ENCODE measurements around the gene BFSP1.

Gene BFSP1

DNA sequence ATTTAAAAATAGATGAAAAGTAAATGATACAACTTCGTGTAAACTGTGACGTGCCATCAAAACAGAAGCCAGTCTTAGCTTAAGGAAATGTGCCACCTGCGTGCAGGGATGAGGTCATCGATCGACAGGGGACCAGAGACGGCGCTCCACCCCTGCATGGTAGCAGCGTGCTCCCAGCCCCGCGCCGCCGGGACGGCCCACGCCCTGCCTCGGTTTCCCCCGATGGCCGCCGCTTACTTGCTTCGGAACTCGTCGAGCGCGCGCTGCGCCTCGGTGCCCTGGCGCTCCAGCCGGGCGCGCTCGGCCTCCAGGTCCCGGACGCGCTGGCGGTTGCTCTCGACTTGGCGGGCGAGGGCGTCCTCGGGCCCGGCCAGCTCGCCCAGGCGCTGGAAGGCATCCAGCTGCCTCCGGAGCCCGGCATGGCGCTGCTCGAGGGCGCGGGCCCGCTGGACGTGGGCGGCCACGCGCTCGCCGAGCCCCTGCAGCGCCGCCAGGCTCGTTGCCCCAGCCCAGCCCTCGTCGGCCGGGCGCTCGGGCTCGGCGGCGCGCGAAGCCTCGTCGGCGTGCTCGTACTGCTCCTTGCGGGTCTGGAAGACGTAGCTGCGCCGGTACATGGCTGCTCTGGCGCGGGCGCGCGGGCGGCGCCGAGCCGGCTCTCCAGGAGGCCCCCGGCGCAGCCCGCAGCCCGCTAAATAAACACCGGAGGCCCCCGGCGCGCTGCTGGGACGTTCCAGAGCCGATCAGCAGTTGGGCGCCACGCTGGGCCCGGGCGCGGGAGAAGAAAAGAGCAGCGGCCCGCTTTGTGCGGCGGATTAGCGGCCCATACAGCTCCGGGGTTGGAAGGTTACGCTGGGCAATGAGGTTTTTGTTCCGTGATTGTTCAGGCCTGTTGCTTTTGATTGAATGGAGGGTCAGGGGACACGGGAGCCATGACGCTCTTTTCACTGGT, at the start of gene BFSP1:
Gene BFSP1, minus strand, starts transcription at position 664 of the 949 bp plus-strand sequence. Its CDS starts 50 bp downstream, at position 614.
- DNase-seq, result peak; percentile 81

DNA sequence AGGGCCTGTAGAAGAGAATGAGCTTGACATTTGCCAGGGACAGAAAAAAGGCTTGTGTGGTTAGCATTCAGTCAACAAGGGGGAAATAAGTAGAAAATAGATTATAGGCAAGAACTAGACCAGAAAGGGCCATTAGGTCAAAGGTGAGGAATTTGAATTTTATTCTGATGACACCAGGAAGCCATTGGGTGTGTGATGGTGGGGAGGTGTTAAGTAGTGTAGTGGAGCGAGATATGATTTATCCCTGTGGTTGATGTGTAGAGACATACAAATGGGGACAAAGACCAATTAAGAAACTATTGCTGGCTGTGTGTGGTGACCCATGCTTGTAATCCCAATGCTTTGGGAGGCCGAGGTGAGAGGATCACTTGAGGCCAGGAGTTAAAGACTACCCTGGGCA, 49.7 kb upstream of the BFSP1 start:
- no peak for DNase-seq

DNA sequence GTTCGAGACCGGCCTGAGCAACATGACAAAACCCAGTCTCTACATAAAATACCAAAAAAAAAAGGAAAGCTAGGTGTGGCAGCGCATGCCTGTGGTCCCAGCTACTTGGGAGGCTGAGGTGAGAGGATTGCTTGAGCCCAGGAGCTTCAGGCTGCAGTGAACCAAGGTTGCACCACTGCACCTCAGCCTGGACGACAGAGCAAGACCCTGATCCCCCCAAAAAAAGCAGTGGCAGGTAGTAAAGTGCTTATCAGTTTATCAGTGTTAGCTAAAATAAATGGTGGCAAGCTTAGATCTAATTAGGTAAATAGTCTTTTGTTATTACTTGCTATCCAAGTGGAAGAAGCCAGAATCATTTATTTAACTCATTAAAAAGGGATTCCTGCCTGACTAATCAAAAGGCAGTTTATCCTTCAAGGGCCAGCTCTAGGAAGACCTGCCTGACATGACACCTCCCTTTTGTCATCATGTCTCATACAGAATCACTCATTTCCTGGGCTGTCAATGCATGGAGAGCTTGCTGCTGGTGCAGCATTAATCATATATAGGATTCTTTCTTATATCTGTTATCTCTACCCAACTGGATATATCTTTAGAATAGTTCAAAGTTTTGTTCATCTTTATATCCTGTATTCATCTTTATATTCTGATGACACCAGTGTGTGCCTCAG, 48.3 kb upstream of the BFSP1 start:
- DNase-seq, result no peak

DNA sequence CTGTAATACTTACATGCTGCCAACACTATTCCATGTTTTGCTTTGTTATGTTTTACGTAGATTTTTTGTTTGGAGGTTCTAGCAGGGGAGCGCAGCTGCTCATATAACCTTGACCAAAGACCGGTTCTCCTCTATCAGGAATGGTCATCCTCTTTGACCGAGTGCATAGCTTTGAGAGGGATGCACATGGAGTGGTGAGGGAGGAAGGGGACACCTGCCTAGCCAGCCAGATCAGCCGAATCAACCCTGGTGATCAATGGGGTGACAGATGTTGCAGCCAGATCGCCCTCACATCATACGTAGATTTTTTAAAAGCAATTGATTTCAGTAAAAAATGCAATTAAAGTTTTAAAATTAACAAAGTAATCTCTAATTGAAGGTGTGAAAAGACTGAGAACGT, 45.0 kb upstream of the BFSP1 start:
- DNase-seq, result no peak

DNA sequence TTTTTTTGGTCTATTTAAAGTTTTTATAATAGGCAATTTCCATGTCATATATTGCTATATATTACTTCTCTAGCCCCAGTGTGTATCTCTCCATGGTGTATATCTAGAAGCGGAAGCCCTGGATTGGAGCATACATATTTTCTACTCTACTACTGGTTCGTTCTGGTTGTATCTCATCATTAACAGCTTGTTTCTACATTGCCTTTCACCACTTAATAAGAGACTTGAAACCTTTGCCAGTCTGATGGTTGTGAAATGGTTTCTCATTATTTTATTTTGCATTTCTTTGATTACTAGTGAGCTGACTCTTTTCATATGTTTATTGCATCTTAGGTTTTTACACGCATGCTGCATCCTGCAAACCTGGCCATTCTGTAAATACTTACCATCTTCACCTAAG, 42.3 kb upstream of the BFSP1 start:
- DNase-seq, result no peak

DNA sequence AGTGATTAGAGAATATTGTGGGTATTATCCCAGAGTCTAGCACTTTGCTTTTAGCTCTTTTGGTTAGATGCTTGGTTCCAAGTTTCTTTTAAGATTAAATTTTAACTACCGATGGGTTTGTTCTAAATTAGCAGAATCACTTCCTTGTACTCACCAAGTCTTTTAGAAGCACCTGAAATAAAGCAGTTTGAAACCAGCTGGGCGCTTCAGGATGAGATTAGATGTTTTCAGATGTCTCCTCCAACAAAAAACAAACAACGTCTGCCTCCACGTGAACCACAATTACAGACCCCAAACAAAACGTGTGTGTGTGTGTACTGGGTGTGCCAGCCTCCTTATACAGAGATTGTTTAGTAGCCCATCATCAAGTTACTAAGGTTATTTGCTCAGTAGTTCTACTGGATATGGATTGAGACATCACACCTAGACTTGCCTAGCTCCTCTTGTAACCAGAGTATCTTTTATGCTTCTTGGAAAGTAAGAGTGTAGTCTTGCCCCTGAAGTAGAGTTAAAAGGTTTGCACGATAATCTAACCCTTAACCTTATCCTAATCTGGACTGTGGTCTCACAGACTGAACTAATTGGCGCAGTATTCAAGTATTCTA, 41.0 kb upstream of the BFSP1 start:
- no peak for DNase-seq

DNA sequence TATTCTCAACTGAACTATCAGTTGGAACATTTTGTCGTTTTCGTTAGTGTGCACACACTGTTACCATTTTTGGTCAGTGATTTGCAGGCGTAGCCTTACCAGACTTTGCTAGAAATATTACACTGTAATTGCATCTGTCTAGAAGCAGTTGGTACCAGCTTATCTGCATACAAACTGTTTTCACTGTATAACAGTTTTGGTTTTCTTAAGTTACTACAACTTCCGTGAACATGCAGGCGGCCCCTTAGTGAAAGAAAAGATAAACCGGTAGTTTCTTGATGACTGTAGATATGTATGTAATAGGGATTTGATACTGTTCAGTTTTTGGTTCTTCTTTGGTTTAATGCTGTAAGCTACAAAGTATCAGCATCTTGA, 40.0 kb upstream of the BFSP1 start:
- no peak for DNase-seq

DNA sequence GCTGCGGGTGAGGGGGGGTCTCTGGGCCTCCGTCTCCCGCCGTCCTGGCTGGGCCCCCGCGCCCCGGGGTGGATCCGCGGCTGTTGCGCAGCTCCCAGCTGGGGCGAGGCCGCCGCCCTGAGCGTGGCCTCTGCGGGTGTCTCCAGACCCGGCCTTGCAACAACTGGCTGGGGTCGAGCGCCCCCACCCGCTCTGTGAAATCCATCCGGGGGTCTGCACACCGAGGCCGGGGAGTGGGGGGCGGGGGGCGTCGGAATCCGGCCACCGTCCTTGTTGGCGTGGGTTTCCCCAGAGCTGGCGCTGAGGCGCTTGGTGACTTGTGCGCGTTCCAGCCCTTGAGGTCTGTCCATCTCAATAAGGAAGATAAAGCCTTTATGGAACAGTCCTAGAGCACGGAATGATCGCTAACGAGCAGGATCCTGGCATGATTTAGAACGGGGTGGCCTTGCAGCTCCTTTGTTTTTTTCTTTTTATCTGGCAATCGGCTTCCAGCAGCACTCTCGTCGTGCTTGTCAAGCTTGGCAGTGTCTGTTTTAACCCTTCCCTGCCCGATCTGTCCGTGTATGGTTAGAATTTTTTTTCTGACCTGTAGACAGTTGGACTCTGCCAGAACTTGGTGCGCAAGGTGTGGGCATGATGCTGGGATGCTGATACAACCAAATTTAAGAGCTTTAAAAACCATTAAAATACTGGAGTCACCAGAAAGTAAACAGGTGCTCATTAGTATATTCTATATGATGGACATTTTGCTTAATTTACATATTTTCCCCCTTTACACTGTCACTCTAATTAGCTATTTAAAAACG, 39.4 kb upstream of the BFSP1 start:
- peak; percentile 67 for DNase-seq

DNA sequence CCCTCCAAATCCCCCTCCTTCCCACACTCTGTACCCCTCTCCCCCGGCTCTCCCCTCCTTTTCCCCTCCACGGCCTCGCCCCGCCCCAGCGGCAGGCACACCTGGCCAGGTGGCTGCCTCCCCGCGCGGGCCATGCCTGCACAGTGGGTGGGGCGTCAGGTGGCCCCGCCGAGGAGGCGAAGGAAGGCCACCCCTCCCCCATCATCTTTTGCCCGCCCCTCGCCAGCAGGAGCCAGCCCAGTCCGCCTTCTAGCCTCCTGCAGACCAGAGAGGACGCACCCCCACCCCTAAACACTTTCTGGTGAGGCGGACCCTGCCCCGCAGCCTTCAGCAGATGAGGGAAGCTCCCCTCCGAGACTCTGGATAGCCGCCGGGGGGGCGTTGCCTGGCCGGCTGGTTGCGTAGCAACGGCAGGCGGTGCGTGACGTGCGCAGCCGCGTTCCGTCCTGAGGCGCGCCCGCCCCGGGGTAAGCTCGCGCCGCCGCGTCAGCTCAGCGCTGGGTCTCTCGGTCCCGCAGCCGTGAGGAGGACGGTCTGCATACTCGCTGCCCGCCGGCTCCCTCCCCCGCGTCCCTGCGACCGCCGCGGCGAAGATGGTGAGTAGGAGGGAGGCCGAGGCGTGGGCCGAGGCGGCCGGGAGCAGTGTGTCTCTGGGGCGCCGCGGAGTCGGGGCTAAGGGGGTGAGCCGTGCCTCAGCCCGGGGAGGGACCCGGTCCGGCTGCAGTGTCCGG, 38.6 kb upstream of the BFSP1 start, which contains the start of gene DSTN:
Gene DSTN, plus strand, starts transcription at position 460 of the 731 bp plus-strand sequence. Its CDS starts 134 bp downstream, at position 594.
- DNase-seq, result peak; percentile 92

DNA sequence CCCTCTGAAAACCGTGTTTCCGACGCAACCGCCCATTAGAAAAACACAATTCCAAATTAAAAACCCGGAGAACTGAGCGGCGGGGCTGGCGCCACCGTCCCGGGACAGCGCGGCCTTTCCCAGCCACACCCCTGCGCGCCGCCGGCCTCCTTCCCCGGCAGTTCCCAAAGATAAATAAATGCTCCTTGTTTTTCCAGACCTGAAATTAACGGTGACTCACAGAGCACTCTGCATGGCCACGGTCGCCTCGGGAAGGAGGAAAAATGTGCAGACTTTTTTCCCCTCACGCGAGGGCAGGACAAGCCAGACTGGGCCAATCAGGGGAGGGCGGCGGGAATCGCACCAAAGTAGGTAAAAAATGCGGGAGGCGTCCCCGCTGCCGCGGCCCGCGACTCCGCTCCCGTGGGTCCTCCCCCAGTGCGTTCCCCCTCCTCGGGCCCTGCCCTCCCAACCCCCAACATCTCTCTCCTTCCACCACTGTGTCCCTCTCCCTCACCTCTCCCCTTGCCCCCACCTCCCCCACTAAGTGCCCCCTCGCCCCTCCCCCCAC, 37.9 kb upstream of the BFSP1 start:
- peak; percentile 44 for DNase-seq

DNA sequence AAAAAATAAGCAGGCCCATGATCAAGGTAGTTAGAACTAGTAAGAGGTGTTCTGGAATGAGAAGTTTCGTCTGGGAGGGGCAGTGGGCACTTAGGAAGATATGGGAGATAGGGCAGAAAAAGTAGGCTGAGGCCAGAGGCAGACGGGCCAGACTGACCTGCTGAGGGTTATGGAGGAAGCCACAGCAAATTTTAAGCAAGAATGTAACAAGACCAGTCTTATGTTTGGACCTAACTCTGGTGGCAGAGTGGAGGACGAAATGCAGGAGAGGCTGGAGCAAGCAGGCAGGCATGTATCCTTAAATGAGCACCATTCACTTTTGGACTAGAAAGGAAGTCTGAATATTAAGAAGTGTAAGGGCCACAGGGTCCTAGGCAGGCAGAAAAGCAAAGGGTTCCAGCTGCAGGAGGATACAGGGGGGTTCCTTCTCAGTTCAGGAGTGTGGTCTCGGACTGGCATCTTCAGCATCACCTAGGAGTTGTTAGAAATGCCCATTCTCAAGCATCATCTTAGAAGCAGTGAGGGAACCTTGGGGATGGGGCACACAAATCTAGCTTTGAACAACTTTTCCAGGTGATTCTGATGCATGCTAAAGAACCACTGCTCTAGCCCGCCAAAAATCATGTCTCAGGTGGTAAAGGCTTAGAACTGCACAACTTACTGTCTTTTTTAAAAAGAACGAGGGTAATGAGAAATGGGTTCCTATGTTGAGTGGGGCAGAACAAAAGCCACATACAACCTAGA, 37.0 kb upstream of the BFSP1 start:
- DNase-seq, result no peak

DNA sequence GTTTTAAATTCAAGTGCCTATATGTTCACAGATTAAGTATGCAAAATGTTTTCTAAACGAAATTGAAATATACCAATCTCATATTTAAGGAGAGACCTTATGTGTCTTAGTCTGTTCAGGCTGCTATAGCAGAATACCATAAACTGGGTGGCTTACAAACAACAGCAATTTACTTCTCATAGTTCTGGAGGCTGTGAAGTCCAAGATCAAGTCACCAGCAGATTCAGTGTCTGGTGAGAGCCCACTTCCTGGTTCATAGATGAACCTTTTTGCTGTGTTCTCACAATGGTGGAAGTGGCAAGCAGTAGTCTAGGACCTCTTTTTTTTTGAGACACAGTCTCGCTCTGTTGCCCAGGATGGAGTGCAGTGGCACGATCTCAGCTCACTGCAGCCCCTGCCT, 35.2 kb upstream of the BFSP1 start:
- no peak for DNase-seq

DNA sequence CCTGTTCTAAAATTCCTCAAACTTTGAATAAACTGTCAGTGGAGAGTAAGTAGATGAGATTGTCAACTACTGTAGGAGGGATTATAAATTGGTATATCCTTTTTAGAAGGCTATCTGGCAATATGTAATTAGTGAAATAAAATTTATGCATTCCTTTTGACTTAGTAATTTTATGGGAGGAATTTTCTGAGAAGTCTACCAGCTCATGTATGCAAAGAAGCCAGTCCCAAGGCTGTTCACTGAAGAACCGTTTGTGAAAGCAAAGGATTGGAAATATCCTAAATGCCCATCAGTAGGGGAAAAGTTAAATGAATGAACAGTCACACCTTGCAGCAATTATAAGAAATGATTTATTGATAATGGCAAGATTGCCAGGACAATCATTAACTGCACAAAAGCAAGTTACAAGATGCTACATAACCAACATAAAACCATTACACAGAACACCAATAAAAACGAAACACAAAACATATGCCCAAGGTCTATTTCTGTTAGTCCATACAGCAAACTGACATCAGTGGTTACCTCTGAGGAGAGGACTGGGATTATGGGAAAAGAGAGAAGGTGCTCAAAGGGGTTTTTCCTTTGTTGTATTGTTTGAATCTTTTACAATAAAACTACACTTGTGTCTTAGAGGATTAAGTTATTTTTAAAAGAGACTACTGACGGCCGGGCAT, 34.1 kb upstream of the BFSP1 start:
- no peak for DNase-seq

DNA sequence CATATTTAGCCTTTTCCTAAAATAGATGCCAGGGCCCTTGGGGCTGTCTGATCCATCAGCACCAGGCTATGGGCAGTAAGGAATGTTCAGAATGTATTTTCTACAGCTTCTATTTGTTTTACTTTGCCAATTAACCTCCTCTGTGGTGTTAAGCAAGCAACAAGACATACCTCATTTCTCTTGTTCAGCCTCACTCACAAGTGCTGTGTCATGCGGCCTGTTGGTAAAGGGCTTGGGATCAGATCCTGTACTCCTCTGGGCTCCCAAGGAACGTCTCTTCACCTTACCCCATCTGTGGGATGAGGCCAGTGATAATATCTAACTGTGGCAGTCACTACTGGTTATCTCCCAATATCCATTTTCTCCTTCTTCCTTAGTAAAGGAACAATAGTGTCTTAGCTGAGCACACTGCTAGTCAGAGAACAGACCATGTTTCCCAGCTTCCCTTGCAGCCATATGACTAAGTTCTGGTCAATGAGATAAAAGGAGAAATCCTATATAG, 31.7 kb upstream of the BFSP1 start:
- no peak for DNase-seq

DNA sequence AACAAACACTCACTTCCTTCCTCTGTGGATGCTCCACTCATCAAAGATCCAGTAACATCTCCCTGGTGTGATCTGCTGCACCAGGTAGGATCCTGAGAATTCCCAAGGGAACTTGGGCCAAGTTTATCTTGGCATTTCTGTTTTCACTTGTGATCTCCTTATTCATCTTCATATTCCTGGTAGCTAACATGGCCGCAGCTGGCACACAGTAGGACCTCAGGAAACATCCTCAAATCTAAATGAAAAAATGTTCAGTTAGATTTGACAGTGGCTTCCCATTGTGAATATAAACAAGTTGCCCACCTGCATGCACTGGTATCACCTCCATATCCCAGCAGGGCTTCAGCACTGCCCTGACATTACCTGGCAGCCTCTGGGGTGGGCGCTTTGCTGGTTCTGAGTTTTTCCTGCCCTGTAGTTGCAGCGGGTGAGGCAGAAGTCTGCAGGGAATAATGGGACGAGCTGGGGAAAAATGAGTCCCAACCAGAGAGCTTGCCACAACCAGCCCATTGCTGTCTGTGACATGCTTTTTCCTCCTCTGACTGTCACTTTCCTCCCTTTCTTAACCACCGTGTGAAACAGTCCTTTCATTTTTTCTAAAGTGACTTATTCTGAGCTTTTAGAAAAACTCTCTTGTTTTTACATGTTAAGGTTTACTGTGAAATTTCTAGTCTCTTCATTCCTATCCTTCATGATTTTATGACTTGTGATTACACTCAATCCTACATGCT, 29.3 kb upstream of the BFSP1 start:
- DNase-seq, result no peak

DNA sequence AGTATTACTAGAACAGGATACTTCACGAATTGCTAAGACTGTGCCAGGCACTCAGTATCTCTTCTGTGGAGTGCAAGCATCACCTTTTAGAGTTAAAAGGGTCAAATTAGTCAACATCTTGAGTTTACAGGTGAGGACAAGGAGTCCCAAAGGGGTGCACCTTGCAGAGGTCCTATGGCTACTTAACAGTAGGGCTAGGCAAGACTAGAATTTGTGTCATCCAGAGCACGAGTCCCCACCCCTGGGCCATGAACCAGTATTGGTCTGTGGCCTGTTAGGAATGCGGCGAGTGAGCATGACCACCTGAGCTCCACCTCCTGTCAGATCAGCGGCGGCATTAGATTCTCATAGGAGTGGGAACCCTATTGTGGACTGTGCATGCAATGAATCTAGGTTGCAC, 28.2 kb upstream of the BFSP1 start:
- DNase-seq, result no peak

DNA sequence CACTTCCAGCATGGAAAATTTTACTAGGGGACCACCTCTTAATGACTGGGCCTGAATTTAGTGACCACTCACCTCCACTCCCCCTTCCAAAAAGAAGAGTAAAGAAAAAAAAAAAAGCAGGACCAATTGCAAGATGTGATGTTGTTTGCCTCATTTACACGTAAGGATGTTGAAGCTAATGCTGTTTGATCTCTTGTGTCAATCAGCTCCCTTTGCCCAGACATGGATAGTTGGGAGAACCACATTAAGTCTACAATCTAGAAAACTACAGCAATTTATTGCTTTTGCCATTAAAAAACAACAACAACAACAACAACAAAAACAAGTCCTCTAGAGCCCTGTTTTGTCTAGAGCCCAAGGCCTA, 27.7 kb upstream of the BFSP1 start:
- DNase-seq, result no peak

DNA sequence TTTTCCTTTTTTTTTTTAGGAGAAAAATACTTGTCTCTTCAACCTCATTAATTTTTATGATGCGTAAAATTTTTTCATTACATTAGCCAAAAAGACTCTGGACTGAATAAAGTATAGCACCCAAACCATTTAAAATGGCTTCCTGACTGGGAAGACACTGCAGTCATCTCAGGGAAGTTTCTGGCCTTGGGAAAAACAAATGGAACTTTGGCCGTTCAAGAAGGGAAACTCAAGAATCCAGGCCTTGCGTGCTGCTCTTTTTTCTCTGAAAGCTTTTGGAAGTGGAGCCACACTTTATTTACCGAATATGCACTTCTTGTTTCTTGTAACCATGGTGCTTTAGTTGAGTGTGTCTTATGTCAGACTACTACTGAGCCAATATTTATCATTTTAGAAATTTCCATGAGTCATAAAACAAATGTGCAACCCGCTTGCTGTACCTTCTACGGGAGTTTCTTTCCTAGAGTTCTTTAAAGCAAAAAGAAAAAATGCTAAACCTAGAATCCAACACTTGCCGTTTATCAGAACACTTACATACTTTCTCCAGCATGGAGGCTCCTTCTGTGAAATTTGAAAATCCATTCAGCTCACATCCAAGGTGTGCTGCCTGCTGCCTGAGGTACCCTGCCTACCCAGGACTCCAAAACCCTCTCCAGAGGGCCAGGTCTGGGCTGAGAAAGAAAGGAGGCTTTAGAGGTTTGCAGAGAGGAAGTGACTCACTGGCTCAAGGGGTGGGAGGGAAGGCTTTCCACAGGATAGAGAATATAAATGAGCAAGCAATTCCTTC, 27.2 kb upstream of the BFSP1 start:
- no peak for DNase-seq

DNA sequence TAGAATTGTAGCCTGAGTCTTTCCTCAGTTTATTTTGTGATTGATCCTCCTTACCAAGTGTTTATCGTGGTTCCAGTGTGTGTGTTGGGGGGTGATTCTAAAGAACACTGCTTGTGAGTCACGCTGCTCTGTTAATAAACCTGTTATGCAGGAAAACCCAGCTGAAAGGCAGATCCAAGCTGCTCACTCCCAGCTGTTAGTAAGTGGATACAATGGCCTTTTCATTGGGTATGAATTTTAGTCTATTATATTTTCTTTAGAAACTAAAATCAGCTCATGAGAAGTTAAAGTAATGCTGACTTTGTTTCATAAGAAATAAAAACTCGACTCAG, 26.5 kb upstream of the BFSP1 start:
- DNase-seq, result no peak
